HepG2 (cell line): Measurements from ENCODE around the gene CCDC28A. TPM values are rescaled to one million over a fixed set of nuclear protein-coding genes. Genes with fewer than 3 reads are reported as not detected.

Experiments used
- BCL6 ChIP-seq: IDR thresholded peaks from 2 replicates; pipeline ENCODE4 v1.6.1; 2016; ENCODE audit warnings: missing genetic modification reagents, missing compliant biosample characterization
- BRCA1 ChIP-seq: sonication (generic); formaldehyde crosslinking; IDR thresholded peaks from 2 replicates; pipeline ENCODE4 v1.4.0; 2020; ENCODE audit warnings: missing genetic modification reagents
- DDIT3 ChIP-seq: sonication (generic); formaldehyde crosslinking; IDR thresholded peaks from 2 replicates; pipeline ENCODE4 v1.4.0; 2020; ENCODE audit warnings: mild to moderate bottlenecking, missing genetic modification reagents
- GATAD2A ChIP-seq: IDR thresholded peaks from 2 replicates; pipeline ENCODE4 v1.6.1; 2016
- KDM5A ChIP-seq: fragments of 200-600 bp; sonication (generic); IDR thresholded peaks from 2 replicates; pipeline ENCODE4 v1.7.0; 2018; ENCODE audit warnings: antibody characterized with exemption, mild to moderate bottlenecking, low read length, borderline replicate concordance
- KLF9 ChIP-seq: IDR thresholded peaks from 2 replicates; pipeline ENCODE4 v1.6.1; 2016; ENCODE audit warnings: low read depth
- MATR3 ChIP-seq: sonication (generic); formaldehyde crosslinking; IDR thresholded peaks from 2 replicates; pipeline ENCODE4 v1.4.0; 2020; ENCODE audit warnings: missing genetic modification reagents
- MEF2D ChIP-seq: sonication (generic); formaldehyde crosslinking; IDR thresholded peaks from 2 replicates; pipeline ENCODE4 v1.5.1; 2020; ENCODE audit warnings: mild to moderate bottlenecking, missing genetic modification reagents
- NAIF1 ChIP-seq: sonication (generic); formaldehyde crosslinking; IDR thresholded peaks from 2 replicates; pipeline ENCODE4 v1.5.0; 2020; ENCODE audit warnings: mild to moderate bottlenecking, missing genetic modification reagents, borderline replicate concordance
- NONO ChIP-seq, 2 experiments: fragments of 450-650 bp in 1 of 2; sonication (generic) in 1 of 2; formaldehyde crosslinking in 1 of 2; IDR thresholded peaks in 1 of 2; conservative IDR thresholded peaks in 1 of 2; 2 replicates each; pipeline versions ENCODE4 v1.6.1 to v1.8.0; 2017 to 2022; ENCODE audit warnings: mild to moderate bottlenecking in 1 of 2, missing genetic modification reagents in 1 of 2, moderate library complexity in 1 of 2
- NR2F1 ChIP-seq, 2 experiments: fragments of 450-650 bp in 1 of 2; formaldehyde crosslinking in 1 of 2; IDR thresholded peaks; 2 replicates each; pipeline versions ENCODE4 v1.5.0 to v1.6.1; 2016 to 2020; ENCODE audit warnings: mild to moderate bottlenecking in 1 of 2, missing compliant biosample characterization in 1 of 2, missing genetic modification reagents in 1 of 2, moderate library complexity in 1 of 2
- PHF5A ChIP-seq: IDR thresholded peaks from one replicate; pipeline ENCODE4 v1.6.1; 2018; ENCODE audit warnings: low read depth, missing genetic modification reagents; ENCODE audit not compliant: unreplicated experiment
- RARA ChIP-seq: IDR thresholded peaks from 2 replicates; pipeline ENCODE4 v1.6.1; 2016; ENCODE audit warnings: missing genetic modification reagents, missing compliant biosample characterization
- RXRA ChIP-seq: sonication (generic); formaldehyde crosslinking; IDR thresholded peaks from 2 replicates; pipeline ENCODE4 v1.5.1; 2020; ENCODE audit warnings: missing genetic modification reagents
- SIX4 ChIP-seq: sonication (generic); formaldehyde crosslinking; IDR thresholded peaks from 2 replicates; pipeline ENCODE4 v1.4.0; 2020; ENCODE audit warnings: missing genetic modification reagents
- TEAD3 ChIP-seq: optimal IDR thresholded peaks from 2 replicates; pipeline ENCODE3; 2016; ENCODE audit warnings: borderline replicate concordance
- THAP7 ChIP-seq: sonication (generic); formaldehyde crosslinking; IDR thresholded peaks from 2 replicates; pipeline ENCODE4 v1.8.1; 2023; ENCODE audit warnings: mild to moderate bottlenecking, missing genetic modification reagents
- ZNF256 ChIP-seq: sonication (generic); formaldehyde crosslinking; conservative IDR thresholded peaks from 2 replicates; pipeline ENCODE4 v1.4.0; 2020; ENCODE audit warnings: missing genetic modification reagents
- ZNF275 ChIP-seq: sonication (generic); formaldehyde crosslinking; IDR thresholded peaks from 2 replicates; pipeline ENCODE4 v1.8.0; 2022; ENCODE audit warnings: missing genetic modification reagents, mild to moderate bottlenecking, inconsistent platforms, borderline replicate concordance
- ZNF350 ChIP-seq: sonication (generic); formaldehyde crosslinking; IDR thresholded peaks from 2 replicates; pipeline ENCODE4 v1.4.0; 2020; ENCODE audit warnings: mild to moderate bottlenecking, low read depth, missing genetic modification reagents, borderline replicate concordance
- ZNF547 ChIP-seq: sonication (generic); formaldehyde crosslinking; IDR thresholded peaks from 2 replicates; pipeline ENCODE4 v1.5.1; 2020; ENCODE audit warnings: mild to moderate bottlenecking, missing genetic modification reagents
- ZNF574 ChIP-seq: sonication (generic); formaldehyde crosslinking; IDR thresholded peaks from 2 replicates; pipeline ENCODE4 v1.4.0; 2020; ENCODE audit warnings: missing genetic modification reagents
- ZNF724P ChIP-seq: sonication (generic); formaldehyde crosslinking; IDR thresholded peaks from 2 replicates; pipeline ENCODE4 v1.8.0; 2022; ENCODE audit warnings: missing genetic modification reagents, borderline replicate concordance
- polyA plus RNA-seq, 8 experiments: library from polyadenylated mRNA; depleted of rRNA in 3 of 8; stranded (reverse) in 7 of 8; unstranded in 1 of 8; fragments of >200 nt; fragmentation: Illumina TruSeq in 4 of 8; extraction: Trizol in 4 of 8; gene quantifications; 2 replicates each; pipeline versions ENCODE4 v1.2.1 to v1.2.3, GENCODE V29; 2011 to 2016; ENCODE audit warnings: low read depth in 4 of 8, missing spikeins in 1 of 8, mixed read lengths in 1 of 8; ENCODE audit not compliant: insufficient read depth in 1 of 8
- total RNA-seq, 5 experiments: library from RNA; depleted of rRNA; stranded (reverse); fragments of >200 nt; fragmentation: Illumina TruSeq; extraction: Trizol; gene quantifications; 2 replicates each; pipeline ENCODE4 v1.2.3, GENCODE V29; 2016; ENCODE audit warnings: low read depth in 1 of 5
- TF ChIP-seq, protein P1 (sequence below): sonication (generic); formaldehyde crosslinking; IDR thresholded peaks from 2 replicates; pipeline ENCODE4 v1.5.0; 2020; ENCODE audit warnings: mild to moderate bottlenecking, missing genetic modification reagents

CCDC28A gene
- total and polyA plus RNA-seq, 2 of the 13 experiments (the other 11 are each of a cell fraction or from before 2014, with no cell fraction given), result 15.8 TPM

- TF ChIP-seq NONO (IDR thresholded peaks at IDR 0.05) (no peak), NONO (CRISPR knock-in tag; conservative IDR thresholded peaks at IDR 0.05) (no peak; the same call in 1 of the 2 replicates), ZNF574 (peak; percentile 35; the same call in 1 of the 2 replicates), ZNF275 (CRISPR knock-in tag) (no peak), MEF2D (CRISPR knock-in tag) (0 out of 2 replicates have a peak, but pooled peaks have one; percentile 44), GATAD2A (CRISPR knock-in tag) (peak; percentile 79), PHF5A (peak; percentile 45), BRCA1 (CRISPR knock-in tag) (no peak), NR2F1 (CRISPR knock-in tag; IDR thresholded peaks at IDR 0.05) (peak in 1 of 2 experiments; percentile 32; a peak in 1 of 4 replicates), SIX4 (CRISPR knock-in tag) (peak; percentile 57; the same call in 1 of the 2 replicates), NAIF1 (CRISPR knock-in tag) (no peak), KLF9 (no peak), RARA (CRISPR knock-in tag) (peak; percentile 80), THAP7 (no peak), ZNF724P (CRISPR knock-in tag) (no peak), MATR3 (CRISPR knock-in tag) (no peak), BCL6 (CRISPR knock-in tag) (peak; percentile 92), RXRA (CRISPR knock-in tag) (peak; percentile 50; the same call in 1 of the 2 replicates), ZNF547 (no peak), ZNF256 (CRISPR knock-in tag) (no peak), KDM5A (no peak; the same call in 1 of the 2 replicates), ZNF350 (CRISPR knock-in tag) (no peak), DDIT3 (CRISPR knock-in tag) (no peak), TEAD3 (peak; percentile 51)
- TF ChIP-seq, protein P1, sequence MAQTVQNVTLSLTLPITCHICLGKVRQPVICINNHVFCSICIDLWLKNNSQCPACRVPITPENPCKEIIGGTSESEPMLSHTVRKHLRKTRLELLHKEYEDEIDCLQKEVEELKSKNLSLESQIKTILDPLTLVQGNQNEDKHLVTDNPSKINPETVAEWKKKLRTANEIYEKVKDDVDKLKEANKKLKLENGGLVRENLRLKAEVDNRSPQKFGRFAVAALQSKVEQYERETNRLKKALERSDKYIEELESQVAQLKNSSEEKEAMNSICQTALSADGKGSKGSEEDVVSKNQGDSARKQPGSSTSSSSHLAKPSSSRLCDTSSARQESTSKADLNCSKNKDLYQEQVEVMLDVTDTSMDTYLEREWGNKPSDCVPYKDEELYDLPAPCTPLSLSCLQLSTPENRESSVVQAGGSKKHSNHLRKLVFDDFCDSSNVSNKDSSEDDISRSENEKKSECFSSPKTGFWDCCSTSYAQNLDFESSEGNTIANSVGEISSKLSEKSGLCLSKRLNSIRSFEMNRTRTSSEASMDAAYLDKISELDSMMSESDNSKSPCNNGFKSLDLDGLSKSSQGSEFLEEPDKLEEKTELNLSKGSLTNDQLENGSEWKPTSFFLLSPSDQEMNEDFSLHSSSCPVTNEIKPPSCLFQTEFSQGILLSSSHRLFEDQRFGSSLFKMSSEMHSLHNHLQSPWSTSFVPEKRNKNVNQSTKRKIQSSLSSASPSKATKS, result no peak
These were observed 40.7 kb downstream of the CCDC28A start (continued) for GRCh38 chr6:138814179-138814834.
